Stimulated activated naive CD8-positive, alpha-beta T cell treated with anti-CD3 and anti-CD28 coated beads, Interleukin-15, amount 100 ng/mL, for 72 hours (primary cell): ENCODE results near the gene FAM219B.
A peak's percentile ranks its signal among the peaks of the same experiment; 100 is the strongest.

Experiments
- ATAC-seq: fragments of 150-1000 bp; cut with Tn5 transposase; 2 replicates; pipeline ENCODE4 v1.10.0; 2021; ENCODE audit warnings: mild to moderate bottlenecking, moderate library complexity
- DNase-seq, 2 donors: peaks; one replicate each; pipeline ENCODE4 v3.0.0; 2021 to 2022
- H3K27ac Mint-ChIP-seq, 2 donors: one replicate each; pipeline ENCODE4 v1.8.0; 2022; ENCODE audit warnings: mild to moderate bottlenecking in 2 of 2, mixed read lengths in 2 of 2, moderate library complexity in 2 of 2
- H3K27me3 Mint-ChIP-seq: one replicate; pipeline ENCODE4 v1.8.0; 2022; ENCODE audit warnings: mixed read lengths
- H3K4me1 Mint-ChIP-seq: one replicate; pipeline ENCODE4 v1.8.0; 2022; ENCODE audit warnings: mild to moderate bottlenecking, mixed read lengths
- H3K4me3 Mint-ChIP-seq, 2 donors: one replicate each; pipeline ENCODE4 v1.8.0; 2022; ENCODE audit warnings: mild to moderate bottlenecking in 2 of 2, mixed read lengths in 2 of 2, moderate library complexity in 1 of 2
- H3K9me3 Mint-ChIP-seq, 2 donors: one replicate each; pipeline ENCODE4 v1.8.0; 2022; ENCODE audit warnings: mixed read lengths in 2 of 2

Gene FAM219B

GRCh38 chr15:74869726-74870407, 36.8 kb downstream of the FAM219B start:
- Mint-ChIP-seq H3K27me3 (no peaks in the 10 kb centered on the region), H3K4me3 (peak overlapping the region; percentile 73 to 98), H3K4me1 (peaks cover 88% of the 10 kb centered on the region), H3K27ac (peak overlapping the region; percentile 72 to 81), H3K9me3 (no peaks in the 10 kb centered on the region)
- DNase-seq (peak; percentile 21 to 63), ATAC-seq (peak; percentile 76)

GRCh38 chr15:74869372-74869725, 37.3 kb downstream of the FAM219B start:
- H3K4me3 Mint-ChIP-seq: peak overlapping the region; percentile 73 to 98
- no peaks in the 10 kb centered on the region for H3K9me3 Mint-ChIP-seq
- no peak overlapping the region for H3K27ac Mint-ChIP-seq
- ATAC-seq (no peak), DNase-seq (no peak)
- H3K4me1 Mint-ChIP-seq: peaks cover 92% of the 10 kb centered on the region
- H3K27me3 Mint-ChIP-seq: no peaks in the 10 kb centered on the region

GRCh38 chr15:74868059-74868458, 38.6 kb downstream of the FAM219B start:
- Mint-ChIP-seq H3K4me1 (peaks cover 94% of the 10 kb centered on the region), H3K27ac (peak overlapping the region in 1 of 2 donors; percentile 48), H3K9me3 (no peaks in the 10 kb centered on the region), H3K27me3 (no peaks in the 10 kb centered on the region), H3K4me3 (peak overlapping the region; percentile 6 to 52)
- no peak for DNase-seq
- no peak for ATAC-seq

GRCh38 chr15:74867466-74868038, 39.1 kb downstream of the FAM219B start:
- no peaks in the 10 kb centered on the region for H3K9me3 Mint-ChIP-seq
- peak overlapping the region in 1 of 2 donors; percentile 48 for H3K27ac Mint-ChIP-seq
- peaks cover 91% of the 10 kb centered on the region for H3K4me1 Mint-ChIP-seq
- DNase-seq: no peak
- peak overlapping the region; percentile 6 to 52 for H3K4me3 Mint-ChIP-seq
- H3K27me3 Mint-ChIP-seq: no peaks in the 10 kb centered on the region
- ATAC-seq: no peak

GRCh38 chr15:74866090-74866489, 40.6 kb downstream of the FAM219B start:
- ATAC-seq (no peak), DNase-seq (no peak)
- H3K27ac Mint-ChIP-seq: no peak overlapping the region
- H3K4me1 Mint-ChIP-seq: peaks cover 76% of the 10 kb centered on the region
- no peaks in the 10 kb centered on the region for H3K9me3 Mint-ChIP-seq
- H3K4me3 Mint-ChIP-seq: no peak overlapping the region
- H3K27me3 Mint-ChIP-seq: no peaks in the 10 kb centered on the region

- peaks cover 68% of the 10 kb centered on the region for H3K4me1 Mint-ChIP-seq
- H3K4me3 Mint-ChIP-seq: no peak overlapping the region
- H3K27ac Mint-ChIP-seq: peak overlapping the region in 1 of 2 donors; percentile 87
- H3K9me3 Mint-ChIP-seq: no peaks in the 10 kb centered on the region
- no peak for ATAC-seq
- no peaks in the 10 kb centered on the region for H3K27me3 Mint-ChIP-seq
- no peak for DNase-seq
These were observed 41.3 kb downstream of the FAM219B start for GRCh38 chr15:74865316-74865715.

- Mint-ChIP-seq H3K27ac (no peak overlapping the region), H3K9me3 (no peaks in the 10 kb centered on the region), H3K27me3 (no peaks in the 10 kb centered on the region), H3K4me1 (peaks cover 66% of the 10 kb centered on the region), H3K4me3 (no peak overlapping the region)
- DNase-seq: no peak
- no peak for ATAC-seq
These were observed 42.4 kb downstream of the FAM219B start for GRCh38 chr15:74864296-74864695.

GRCh38 chr15:74863239-74864056, 43.2 kb downstream of the FAM219B start:
- peaks cover 66% of the 10 kb centered on the region for H3K4me1 Mint-ChIP-seq
- H3K27me3 Mint-ChIP-seq: no peaks in the 10 kb centered on the region
- no peak overlapping the region for H3K4me3 Mint-ChIP-seq
- H3K9me3 Mint-ChIP-seq: no peaks in the 10 kb centered on the region
- peak overlapping the region in 1 of 2 donors; percentile 42 for H3K27ac Mint-ChIP-seq
- DNase-seq: no peak
- ATAC-seq: peak; percentile 77

- Mint-ChIP-seq H3K27me3 (no peaks in the 10 kb centered on the region), H3K4me1 (peaks cover 42% of the 10 kb centered on the region), H3K27ac (peak overlapping the region in 1 of 2 donors; percentile 82), H3K4me3 (peak overlapping the region; percentile 19 to 21), H3K9me3 (no peaks in the 10 kb centered on the region)
- ATAC-seq (peak; percentile 37), DNase-seq (no peak)
These were observed 48.3 kb downstream of the FAM219B start for GRCh38 chr15:74858369-74858740.

- H3K27me3 Mint-ChIP-seq: no peaks in the 10 kb centered on the region
- peak overlapping the region in 1 of 2 donors; percentile 39 for H3K4me3 Mint-ChIP-seq
- ATAC-seq (peak; percentile 87), DNase-seq (no peak)
- no peaks in the 10 kb centered on the region for H3K9me3 Mint-ChIP-seq
- peaks cover 40% of the 10 kb centered on the region for H3K4me1 Mint-ChIP-seq
- H3K27ac Mint-ChIP-seq: peak overlapping the region in 1 of 2 donors; percentile 82
These were observed 48.8 kb downstream of the FAM219B start for GRCh38 chr15:74857671-74858368.

GRCh38 chr15:74857082-74857655, 49.5 kb downstream of the FAM219B start:
- ATAC-seq (peak; percentile 19), DNase-seq (no peak)
- H3K4me1 Mint-ChIP-seq: peaks cover 40% of the 10 kb centered on the region
- no peak overlapping the region for H3K4me3 Mint-ChIP-seq
- no peaks in the 10 kb centered on the region for H3K27me3 Mint-ChIP-seq
- H3K27ac Mint-ChIP-seq: peak overlapping the region in 1 of 2 donors; percentile 77
- no peaks in the 10 kb centered on the region for H3K9me3 Mint-ChIP-seq

GRCh38 chr15:74856537-74856936, 50.1 kb downstream of the FAM219B start:
- ATAC-seq: no peak
- Mint-ChIP-seq H3K4me1 (peaks cover 40% of the 10 kb centered on the region), H3K27ac (peak overlapping the region in 1 of 2 donors; percentile 57), H3K27me3 (no peaks in the 10 kb centered on the region), H3K4me3 (no peak overlapping the region), H3K9me3 (no peaks in the 10 kb centered on the region)
- no peak for DNase-seq

- Mint-ChIP-seq H3K27ac (peak overlapping the region; percentile 61 to 63), H3K4me1 (peaks cover 40% of the 10 kb centered on the region), H3K9me3 (no peaks in the 10 kb centered on the region), H3K27me3 (no peaks in the 10 kb centered on the region), H3K4me3 (no peak overlapping the region)
- DNase-seq: no peak
- no peak for ATAC-seq
These were observed 50.8 kb downstream of the FAM219B start for GRCh38 chr15:74855857-74856256.

GRCh38 chr15:74854453-74855022, 52.1 kb downstream of the FAM219B start:
- Mint-ChIP-seq H3K4me3 (no peak overlapping the region), H3K4me1 (peaks cover 35% of the 10 kb centered on the region), H3K27ac (no peak overlapping the region), H3K9me3 (no peaks in the 10 kb centered on the region), H3K27me3 (no peaks in the 10 kb centered on the region)
- no peak for ATAC-seq
- DNase-seq: no peak

- H3K27ac Mint-ChIP-seq: peak overlapping the region in 1 of 2 donors; percentile 44
- no peaks in the 10 kb centered on the region for H3K27me3 Mint-ChIP-seq
- DNase-seq: no peak
- no peaks in the 10 kb centered on the region for H3K9me3 Mint-ChIP-seq
- H3K4me1 Mint-ChIP-seq: peaks cover 10% of the 10 kb centered on the region
- H3K4me3 Mint-ChIP-seq: no peak overlapping the region
- ATAC-seq: peak; percentile 20
These were observed 54.7 kb downstream of the FAM219B start for GRCh38 chr15:74851960-74852359.
